A172 (cell line): Measurements from ENCODE around the gene VWA8. TPM values are rescaled to one million over a fixed set of nuclear protein-coding genes. Genes with fewer than 3 reads are reported as not detected.
"Not testable (repeated sequence)": the region's sequence is repeated elsewhere in the genome, so short reads cannot be mapped to it uniquely, and the experiment has no call there.

Experiments used
- DNase-seq: peaks from one replicate; pipeline ENCODE4 v3.0.0-alpha.2; 2015; ENCODE audit warnings: low spot score
- total RNA-seq: library from RNA; depleted of rRNA; stranded (reverse); fragments of >200 nt; shearing (Covaris generic); gene quantifications from 2 replicates; pipeline ENCODE4 v1.2.3, GENCODE V29; 2014

Gene VWA8
- total RNA-seq, 1 experiment from 2014 or later: 8.6 TPM

DNA sequence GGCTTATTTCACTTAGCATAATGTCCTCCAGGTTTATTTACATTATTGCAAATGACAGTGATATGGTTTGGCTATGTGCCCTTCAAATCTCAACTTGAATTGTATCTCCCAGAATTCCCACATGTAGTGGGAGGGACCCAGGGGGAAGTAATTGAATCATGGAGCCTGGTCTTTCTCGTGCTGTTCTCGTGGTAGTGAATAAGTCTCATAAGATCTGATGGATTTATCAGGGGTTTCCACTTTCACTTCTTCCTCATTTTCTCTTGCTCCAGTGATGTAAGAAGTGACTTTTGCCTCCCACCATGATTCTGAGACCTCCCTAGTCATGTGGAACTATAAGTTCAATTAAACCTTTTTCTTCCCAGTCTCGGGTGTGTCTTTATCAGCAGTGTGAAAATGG, 109.6 kb downstream of the VWA8 start:
- DNase-seq: no peak

DNA sequence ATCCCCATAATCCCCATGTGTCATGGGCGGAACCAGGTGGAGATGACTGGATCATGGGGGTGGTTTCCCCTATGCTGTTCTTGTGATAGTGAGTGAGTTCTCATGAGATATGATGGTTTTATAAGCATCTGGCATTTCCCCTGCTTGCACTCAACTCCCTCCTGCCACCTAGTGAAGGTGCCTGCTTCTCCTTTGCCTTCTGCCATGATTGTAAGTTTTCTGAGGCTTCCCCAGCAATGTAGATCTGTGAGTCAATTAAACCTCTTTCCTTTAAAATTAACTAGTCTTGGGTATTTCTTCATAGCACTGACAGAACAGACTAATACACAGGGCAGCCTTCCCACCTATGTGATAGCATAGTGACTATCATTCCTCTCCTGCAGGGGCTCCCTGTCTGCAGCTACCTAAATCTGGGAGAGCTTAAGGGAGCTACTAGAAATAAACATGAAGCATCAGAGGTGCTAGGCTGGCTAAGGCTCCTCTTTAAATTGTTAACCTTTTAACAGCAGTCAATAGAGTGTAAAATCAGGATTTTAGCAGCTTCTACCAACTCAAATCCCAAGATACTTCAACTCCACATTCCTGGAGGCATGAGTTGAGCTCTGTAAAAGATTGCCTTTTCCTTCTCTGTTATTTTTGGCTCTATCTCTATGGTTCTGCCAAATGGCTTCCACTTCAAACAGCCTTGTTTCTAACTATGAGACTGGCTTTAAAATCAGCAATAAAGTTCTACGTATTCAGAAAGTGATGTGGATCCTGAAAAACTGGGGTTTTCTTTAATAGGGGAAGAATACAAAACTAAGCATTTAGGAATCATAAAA, 112.3 kb downstream of the VWA8 start:
- no peak for DNase-seq

DNA sequence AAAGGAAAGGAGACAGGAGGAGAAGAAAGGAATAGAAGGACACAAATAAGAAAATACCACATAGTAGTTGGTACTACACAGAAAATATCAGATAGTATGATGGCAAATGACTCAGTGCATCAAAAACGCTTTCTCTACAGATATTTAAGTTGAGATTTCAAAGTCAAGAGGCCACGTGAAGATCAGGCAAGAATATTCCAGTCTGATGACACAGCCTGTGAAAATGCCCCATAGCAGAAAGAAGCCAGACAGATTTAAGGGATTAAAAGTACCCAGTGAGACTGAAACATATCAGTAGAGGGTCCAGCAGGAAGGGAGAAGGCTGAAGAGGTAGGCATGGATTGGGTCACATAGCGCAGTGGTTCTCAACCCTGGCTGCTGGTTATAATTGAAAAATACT, 113.7 kb downstream of the VWA8 start:
- DNase-seq: no peak

DNA sequence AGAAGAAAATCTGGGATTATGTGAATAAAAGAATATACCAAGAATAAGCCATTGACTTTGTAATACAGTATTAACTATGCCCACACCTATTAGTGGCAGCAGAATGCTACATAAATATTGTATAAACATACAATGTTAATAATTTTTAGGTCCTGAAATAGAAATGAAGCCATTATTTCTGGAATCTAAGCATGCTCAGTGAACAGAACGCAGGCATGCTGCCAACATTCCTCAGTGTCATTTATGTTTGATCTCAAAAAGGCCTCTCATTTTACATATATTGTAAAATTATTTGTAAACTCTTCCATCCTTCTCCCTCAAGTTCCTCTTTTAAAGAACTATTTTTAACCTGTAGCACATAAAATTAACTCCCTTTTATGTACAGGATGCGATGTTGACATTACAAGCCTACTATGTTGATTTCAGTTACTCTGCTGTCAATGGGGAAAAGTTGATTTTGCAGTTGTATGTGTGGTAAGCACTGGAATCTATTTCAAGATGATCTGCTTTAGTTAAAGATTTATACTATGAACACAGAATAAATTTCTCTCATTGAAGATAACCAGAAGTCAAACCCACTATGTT, 118.8 kb downstream of the VWA8 start:
- no peak for DNase-seq

DNA sequence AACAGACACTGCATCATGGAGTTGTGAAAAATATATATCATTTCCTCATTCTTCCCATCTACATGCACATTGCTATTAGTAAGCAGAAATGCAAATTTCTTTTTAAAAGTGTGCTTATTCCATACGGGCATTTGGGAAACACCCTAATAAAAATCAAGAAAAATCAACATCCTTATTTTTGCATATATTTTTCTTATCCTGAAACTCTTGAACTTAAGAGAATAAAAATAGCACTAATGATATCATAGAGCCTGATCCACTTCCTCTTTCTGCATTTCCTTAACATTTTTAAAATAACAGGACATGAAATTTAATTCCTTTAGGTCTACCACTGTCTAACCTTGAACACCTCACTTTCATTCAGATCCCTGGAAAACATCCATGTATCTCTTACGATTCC, 123.3 kb downstream of the VWA8 start:
- no peak for DNase-seq

DNA sequence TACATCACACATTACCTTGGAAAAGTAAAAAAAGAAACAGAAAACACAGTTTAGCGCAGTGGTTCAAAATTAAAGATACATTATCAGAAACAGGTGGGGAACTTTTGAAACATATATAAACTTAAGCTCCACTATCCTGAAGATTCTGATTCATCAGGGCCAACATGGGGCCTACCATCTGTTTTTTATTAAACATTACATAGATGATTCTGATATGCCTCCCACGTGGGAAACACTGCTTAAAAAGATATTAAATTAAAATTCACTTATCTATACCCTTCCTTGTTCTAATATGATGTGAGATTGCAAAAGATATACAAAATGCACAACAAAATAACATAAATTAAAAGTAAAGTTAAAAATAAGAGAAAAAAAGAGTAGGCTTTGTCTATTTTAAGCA, 125.0 kb downstream of the VWA8 start:
- DNase-seq: no peak

DNA sequence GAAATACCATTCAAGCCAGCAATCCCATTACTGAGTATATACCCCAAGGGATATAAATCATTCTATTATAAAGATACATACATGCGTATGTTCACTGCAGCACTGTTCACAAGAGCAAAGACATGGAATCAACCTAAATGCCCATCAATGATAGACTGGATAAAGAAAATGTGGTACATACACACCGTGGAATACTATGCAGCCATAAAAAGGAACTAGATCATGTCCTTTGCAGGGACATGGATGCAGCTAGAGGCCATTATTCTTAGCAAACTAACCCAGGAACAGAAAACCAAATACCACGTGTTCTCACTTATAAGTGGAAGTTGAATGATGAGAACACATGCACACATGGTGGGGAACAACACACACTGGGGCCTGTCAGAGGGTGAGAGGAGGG, 126.2 kb downstream of the VWA8 start:
- DNase-seq: not testable (repeated sequence)

DNA sequence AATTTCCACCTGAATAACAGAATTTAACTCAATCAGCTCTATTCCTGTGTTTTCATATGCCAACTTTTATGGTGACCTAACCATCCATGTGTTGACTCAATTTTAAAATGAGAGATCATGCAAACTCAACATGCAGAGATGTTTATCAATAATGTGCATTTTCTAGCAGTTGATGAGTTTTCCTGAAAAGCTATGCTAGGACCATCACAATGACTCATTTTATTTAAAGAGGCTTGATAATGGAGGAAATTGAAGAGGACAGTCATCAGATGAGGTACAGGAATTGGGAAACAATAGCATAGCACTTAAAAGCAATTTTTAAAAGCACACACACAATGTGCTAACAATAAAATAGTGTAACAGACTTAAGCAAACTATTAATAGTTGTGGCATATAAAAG, 127.1 kb downstream of the VWA8 start:
- DNase-seq: no peak

DNA sequence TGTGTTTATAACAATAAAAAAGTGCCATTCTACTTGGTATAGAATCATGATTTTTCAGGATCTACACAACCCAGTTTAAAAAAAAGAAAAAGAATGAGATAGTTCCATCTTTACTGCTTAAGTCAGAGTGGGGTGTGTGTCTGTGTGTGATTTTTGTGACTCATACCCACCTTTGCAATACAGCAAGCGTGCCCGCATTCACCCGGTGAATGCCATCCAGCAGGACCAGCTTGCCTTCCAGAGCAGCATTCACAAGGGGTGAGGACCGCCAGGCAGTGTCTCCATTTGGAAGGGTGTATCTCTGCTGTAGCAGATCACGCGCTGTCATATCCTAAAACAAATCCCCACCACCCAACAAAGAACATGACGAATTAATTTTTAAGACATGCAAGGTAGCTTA, 127.7 kb downstream of the VWA8 start:
- DNase-seq: no peak

DNA sequence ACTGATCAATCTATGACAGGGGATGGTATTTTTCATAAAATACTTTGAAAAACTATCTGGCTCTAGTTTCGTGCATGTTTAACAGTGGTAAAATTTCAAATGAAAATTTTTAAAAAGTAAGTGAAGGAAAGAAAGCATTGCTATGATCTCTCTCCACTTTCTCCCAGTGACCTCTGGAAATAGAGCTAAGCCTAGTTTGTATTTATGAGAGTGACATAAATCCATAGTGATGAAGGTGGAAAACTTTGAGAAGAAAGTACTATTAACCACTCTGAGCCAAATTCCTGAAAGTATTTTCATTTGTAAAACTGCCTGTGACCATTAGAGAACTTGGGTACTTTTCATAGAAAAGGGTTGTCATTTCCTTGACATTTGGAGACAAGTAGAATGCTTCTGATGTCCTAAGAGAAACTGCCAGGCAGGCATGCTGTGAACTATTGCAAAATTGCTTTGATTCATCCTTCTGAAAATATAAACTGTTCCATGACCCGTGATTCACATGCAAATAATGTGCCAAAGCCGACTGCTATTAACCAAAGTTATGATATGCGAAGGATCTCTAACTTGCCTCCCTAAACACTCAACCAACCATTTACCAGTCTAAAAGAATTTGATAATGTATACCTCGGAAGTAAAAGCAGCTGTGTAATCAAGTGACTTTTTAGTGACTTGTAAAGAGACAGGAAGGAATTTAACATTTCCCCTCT, 133.2 kb downstream of the VWA8 start:
- DNase-seq: peak; percentile 69

DNA sequence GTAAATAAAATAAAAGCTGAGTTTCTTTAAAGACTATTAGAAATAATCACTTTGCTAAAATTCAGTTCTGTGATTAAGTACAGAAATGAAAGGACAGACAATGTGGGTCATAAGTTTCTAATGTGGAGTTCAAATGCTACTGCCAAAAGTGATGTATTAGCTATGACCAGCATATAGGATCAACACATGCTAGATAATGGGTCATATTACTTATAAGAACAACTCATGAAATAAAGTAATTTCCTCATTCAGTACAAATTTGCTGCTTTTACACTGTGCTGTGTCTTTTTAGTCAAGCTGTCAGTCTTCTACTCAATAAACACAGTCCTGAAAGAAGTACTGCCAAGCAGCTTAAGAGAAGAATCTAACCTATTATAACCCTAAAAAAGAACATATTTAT, 135.2 kb downstream of the VWA8 start:
- no peak for DNase-seq

DNA sequence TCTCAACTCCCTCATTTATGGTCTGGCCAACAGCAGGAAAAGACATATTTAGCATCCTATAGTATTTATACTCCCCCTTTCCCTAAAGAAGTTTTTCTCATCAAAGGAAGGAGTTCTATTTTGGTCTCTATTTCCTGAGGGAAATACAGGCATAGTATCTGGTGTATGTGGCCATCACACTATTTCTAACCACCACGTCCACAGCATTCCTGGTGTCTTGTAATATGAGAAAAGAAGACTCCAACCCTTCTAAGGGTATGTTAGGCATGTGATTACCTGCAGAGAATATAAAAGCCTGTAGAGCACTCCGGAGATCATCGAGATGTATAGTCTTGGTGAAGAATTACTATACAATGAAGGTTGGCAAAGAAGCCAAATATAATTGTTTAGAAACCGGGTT, 137.4 kb downstream of the VWA8 start:
- DNase-seq: no peak

DNA sequence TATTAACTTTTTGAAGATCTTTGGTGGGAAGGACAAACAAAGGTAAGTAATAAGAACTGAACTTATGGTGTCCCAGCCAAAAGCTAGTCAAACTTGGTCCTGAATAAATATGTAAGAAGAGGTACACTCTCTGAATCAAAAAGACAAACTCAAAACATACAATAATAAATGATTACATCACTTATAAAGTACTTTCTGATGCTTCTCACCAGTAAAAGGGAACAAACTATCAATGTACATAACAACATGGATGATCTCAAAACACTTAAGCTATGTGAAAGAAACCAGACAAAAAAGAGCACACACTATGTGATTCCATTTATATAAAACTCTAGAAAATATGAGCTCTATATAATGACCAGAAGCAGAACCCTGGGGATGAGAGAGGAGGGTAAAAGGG, 138.3 kb downstream of the VWA8 start:
- no peak for DNase-seq

DNA sequence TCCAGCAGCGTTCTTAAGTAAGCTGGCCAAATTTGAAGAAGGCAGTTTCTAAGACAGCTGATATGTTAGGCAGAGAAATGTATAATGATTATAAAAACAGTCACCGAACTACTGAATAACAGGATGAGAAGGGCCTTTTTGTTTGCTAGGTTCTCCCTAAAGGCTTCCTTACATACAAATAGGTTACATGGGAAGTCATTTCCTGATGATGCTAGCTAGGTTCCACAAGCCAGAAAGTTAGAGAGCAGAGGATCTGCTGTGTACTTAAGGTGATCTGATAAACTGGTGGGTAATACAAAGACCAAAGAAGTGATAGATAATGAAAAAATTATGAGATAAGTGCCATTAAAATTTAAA, 139.7 kb downstream of the VWA8 start:
- DNase-seq: no peak

DNA sequence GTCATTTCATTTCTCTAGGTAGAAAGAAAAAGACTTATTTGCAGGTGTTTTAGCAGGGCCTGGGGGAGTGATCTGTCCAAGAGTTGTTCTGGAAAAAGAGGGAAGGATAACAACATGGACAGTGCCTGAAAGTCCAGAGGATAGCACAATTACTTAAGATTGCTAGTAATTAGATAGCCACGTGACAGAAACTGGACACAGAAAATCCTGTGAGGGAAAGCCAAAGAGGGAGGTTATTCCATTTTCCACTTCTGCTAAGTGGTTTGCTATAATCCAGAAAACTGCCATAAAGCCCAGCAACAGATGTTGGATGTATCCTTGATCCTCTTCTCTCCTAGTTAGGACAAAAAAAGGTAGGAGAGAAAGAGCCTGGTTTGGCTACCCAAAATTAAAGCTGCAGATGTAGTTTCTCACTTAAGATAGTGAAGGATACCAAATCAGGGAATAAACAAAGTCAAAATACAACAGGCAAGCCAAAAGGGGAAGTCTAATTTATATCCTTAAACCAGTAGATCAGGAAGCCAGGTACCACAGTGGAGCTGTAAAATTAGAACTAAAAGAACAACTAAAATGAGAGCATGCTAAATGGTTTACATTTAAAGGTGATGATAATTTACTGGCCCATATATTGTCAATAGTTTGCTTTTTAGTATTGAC, 140.2 kb downstream of the VWA8 start:
- no peak for DNase-seq

DNA sequence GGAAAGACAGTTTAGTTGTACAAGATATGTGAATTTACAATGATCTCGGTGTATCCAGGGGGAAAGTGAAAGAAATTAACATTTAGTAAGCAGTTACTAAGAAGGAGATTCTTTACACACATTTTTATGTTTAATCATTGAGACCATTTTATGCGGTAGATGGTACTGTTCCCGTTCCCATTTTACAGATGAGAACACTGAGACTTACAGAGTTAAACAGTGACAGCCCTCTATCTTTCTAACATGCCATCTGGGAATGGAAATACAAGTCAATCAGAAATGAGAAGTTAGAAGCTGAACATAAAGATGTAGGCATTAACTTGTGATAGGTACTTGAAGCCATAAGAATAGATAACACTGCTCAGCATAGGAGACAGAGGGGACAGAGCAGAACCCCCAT, 144.9 kb downstream of the VWA8 start:
- no peak for DNase-seq

DNA sequence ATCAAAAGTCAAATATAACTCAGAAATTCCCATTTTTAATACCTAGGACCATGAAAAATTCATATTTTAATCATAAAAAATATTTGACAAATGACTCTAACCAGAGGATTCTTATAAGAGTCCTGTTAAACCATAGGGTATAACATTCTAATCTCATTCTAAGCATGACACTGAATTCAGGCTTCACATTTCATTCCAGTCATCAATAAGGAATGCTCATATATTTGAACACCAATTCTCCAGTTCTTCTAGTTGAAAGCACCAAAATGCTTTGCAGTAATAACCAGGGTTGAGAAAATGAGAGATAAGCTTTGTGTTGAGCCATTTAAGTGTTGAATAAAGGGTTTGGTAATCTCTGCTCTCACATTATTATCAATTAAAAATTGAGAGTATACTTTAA, 147.5 kb downstream of the VWA8 start:
- no peak for DNase-seq

DNA sequence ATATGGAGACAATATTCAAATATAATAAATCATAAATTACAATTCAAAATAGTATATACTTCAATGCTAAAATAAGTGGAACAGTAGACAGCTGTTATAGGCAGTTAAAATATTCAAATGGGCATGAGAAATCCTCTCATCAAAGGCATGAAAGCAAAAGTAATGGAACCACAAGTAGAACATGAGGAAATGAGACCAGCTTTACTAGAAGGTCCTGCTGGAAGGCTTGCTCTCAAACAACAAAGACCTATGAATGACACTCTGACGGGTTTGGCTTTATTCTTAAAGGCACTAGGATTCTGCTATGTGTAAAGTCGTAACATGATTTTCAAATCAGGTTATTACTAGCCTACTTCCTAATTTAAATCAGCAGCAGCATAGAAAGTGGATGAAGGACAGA, 148.1 kb downstream of the VWA8 start:
- no peak for DNase-seq

DNA sequence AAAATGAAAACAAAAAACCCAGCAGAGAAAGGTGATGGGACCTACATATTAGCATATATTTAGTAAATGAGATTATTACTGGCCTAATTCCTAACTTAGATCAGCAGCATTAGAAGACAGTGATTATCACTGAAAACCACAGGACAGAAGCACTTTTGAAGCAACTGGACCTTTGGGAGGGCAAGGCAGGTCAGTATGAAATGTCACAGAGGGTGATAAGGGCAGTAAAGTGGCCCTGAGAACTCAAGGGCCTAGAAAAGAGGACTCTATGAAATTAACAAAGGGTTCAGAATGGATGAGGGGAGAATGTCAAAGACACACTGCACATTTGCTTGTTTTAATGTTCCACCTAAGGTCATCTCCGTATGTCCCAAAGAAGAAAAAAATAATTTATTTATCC, 148.7 kb downstream of the VWA8 start:
- DNase-seq: no peak

DNA sequence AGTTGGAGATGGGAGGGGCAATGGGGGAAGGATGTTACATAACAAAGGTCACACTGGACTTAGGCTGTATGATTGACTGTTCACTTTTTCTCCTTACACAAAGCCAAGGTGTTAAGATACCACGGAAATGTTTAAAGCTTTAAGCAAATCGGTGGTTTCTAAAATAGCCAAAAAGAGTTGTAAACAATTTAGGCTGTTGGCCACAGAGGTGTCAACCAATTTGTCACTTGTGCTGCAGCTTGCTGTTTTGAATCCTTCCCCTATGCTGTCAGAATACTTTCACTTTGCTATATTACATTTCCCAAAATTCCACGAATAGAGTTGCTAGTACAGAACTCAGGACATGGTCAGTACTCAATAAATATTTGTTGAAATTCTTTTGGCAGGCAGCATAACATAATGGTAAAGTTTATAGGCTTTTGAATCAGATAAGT, 149.3 kb downstream of the VWA8 start:
- no peak for DNase-seq

DNA sequence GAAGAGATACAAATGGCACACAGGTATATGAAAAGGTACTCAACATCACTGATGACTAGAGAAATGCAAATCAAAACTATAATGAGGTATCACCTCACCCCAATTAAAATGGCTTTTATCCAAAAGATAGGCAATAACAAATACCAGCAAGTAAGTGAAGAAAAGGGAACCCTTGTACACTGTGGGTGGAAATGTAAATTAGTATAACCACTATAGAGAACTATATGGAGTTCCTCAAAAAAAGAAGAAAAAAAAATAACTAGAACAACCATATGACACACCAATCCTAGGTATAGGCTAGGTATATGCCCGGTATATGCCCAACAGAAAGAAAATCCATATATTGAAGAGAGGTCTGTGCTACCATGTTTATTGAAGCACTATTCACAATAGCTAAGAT, 150.9 kb downstream of the VWA8 start:
- no peak for DNase-seq

DNA sequence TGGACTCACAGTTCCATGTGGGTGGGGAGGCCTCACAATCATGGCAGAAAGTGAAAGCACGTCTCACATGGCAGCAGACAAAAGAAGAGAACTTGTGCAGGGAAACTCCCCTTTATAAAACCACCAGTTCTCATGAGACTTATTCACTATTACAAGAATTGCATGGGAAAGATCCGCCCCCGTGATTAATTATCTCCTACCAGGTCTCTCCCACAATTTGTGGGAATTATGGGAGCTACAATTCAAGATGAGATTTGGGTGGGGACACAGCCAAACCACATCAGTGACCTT, 157.5 kb downstream of the VWA8 start:
- DNase-seq: not testable (repeated sequence)
